ENCODE measurements around the gene SPOP.

- TF ChIP-seq, protein P1, sequence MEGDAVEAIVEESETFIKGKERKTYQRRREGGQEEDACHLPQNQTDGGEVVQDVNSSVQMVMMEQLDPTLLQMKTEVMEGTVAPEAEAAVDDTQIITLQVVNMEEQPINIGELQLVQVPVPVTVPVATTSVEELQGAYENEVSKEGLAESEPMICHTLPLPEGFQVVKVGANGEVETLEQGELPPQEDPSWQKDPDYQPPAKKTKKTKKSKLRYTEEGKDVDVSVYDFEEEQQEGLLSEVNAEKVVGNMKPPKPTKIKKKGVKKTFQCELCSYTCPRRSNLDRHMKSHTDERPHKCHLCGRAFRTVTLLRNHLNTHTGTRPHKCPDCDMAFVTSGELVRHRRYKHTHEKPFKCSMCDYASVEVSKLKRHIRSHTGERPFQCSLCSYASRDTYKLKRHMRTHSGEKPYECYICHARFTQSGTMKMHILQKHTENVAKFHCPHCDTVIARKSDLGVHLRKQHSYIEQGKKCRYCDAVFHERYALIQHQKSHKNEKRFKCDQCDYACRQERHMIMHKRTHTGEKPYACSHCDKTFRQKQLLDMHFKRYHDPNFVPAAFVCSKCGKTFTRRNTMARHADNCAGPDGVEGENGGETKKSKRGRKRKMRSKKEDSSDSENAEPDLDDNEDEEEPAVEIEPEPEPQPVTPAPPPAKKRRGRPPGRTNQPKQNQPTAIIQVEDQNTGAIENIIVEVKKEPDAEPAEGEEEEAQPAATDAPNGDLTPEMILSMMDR (IDR thresholded peaks at IDR 0.05 in 4 of 5, conservative IDR thresholded peaks at IDR 0.05 in 1 of 5), result no peak
- TF ChIP-seq POLR2A (IDR thresholded peaks at IDR 0.05), result no peak
Observed at GRCh38 chr17:49578414-49578813, 99.5 kb downstream of the SPOP start.

All from gastrocnemius medialis (tissue), 4 donors.